ENCODE results near the gene ABLIM3.

The ABLIM3 gene

DNA sequence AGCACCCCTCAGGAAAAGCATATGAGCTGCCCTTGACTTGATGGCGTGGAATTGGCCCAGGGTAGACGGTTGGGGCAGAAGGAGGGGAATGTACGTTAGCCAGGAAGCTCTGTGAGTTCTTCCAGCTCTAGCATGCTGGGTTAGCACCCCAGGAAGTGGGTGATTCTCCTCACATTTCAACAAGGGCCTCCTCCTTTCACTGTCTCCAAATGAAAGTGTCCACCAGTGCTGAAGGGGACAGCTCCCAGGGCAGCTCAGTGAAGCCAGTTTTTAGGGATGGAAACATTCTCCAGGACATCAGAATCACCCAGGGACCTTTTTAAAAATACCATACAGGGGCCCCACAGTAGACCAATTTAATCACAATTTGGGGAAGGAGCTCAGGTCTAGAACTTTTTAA lies 113.2 kb downstream of the ABLIM3 start:
- H3K4me3 ChIP-seq (ENCODE audit: low read depth, low read length): no peak overlapping the region
- no peak for TF ChIP-seq CTCF (IDR thresholded peaks at IDR 0.05; ENCODE audit: control insufficient read depth, extremely low read depth, insufficient read depth)
- DNase-seq (ENCODE audit: low read depth): no peak

DNA sequence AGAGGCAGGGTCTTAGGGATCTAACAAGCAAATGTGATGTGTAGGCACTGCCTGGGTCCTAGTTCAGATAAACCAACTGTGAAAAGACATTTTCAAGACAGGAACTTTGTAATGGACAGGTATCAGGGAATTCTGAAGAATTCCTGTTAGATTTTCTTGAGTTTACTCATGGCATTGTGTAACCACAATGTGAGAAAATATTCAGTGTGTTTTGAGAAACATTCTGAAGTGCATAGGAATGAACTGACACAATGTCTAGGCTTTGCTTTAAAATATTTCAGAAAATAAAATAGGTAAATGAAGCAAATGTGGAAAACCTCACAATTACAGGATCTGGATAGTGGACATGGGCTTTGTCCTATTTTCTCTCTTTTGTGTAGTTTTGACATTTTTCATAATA lies 115.2 kb downstream of the ABLIM3 start:
- TF ChIP-seq CTCF (IDR thresholded peaks at IDR 0.05; ENCODE audit: control insufficient read depth, extremely low read depth, insufficient read depth): no peak
- DNase-seq (ENCODE audit: low read depth): no peak

GRCh38 chr5:149257131-149257530 lies 115.8 kb downstream of the ABLIM3 start:
- H3K4me3 ChIP-seq (ENCODE audit: low read depth, low read length): no peak overlapping the region
- no peak for DNase-seq (ENCODE audit: low read depth)
- TF ChIP-seq CTCF (IDR thresholded peaks at IDR 0.05; ENCODE audit: control insufficient read depth, extremely low read depth, insufficient read depth): no peak

More for the DNA sequence above, 115.2 kb downstream of the ABLIM3 start:
- no peak overlapping the region for H3K4me3 ChIP-seq (ENCODE audit: low read depth, low read length)

DNA sequence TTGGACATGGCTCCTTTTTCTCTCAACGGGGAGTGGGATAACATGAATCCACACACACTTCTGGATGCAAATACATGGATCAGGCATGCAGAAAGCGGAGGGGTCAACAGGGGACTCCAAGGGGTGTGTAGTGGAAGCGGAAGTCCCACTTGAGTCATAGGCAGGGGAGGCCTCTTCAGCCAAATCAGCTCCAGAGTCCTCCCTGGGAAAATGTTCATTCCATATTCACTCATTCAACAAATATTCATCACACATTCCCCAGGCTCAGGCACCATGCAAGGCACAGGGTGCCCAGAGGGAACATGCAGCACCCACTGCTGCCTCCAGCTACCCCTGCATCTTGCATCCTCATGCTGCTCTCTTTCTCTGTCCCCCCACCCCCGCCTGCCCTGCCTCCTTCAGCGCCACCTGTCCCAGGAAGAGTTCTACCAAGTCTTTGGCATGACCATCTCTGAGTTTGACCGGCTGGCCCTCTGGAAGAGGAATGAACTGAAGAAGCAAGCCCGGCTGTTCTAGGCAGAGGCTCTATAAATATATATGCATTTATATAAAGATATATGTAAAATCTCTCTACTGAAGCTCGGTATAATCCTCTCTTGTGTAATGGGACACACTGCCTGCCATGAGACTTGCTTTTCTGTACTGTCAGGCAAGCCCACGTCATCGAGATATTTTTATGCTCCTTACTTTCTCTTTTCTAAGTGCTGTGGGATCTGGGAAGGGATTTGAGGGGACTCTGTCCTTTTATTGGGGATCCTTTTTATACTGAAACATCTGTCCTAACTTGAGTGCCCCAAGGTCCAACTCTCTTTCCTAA lies 116.8 kb downstream of the ABLIM3 start:
- TF ChIP-seq CTCF (IDR thresholded peaks at IDR 0.05; ENCODE audit: control insufficient read depth, extremely low read depth, insufficient read depth): no peak
- no peak overlapping the region for H3K4me3 ChIP-seq (ENCODE audit: low read depth, low read length)
- no peak for DNase-seq (ENCODE audit: low read depth)

DNA sequence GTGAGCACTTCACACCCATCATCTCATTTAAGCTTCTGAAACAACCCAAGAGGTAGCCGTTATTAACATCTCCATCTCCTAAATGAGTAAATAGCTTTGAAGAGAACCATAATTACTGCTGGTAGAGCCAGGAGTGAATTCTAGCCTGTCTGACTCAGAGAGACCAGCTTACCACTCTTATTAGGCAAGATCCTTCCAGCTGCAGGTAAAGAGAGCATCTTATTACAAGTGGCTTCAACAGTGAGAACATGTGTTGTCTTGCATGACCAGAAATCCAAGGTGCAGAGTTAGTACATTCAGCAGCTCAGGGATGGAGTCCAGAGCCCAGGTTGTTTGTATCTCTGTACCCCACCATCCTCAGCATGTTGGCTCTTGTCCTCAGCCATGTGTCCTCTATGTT lies 119.5 kb downstream of the ABLIM3 start:
- TF ChIP-seq CTCF (IDR thresholded peaks at IDR 0.05; ENCODE audit: control insufficient read depth, extremely low read depth, insufficient read depth): no peak
- H3K4me3 ChIP-seq (ENCODE audit: low read depth, low read length): no peak overlapping the region
- no peak for DNase-seq (ENCODE audit: low read depth)

GRCh38 chr5:149261246-149261645 lies 120.0 kb downstream of the ABLIM3 start:
- TF ChIP-seq CTCF (IDR thresholded peaks at IDR 0.05; ENCODE audit: control insufficient read depth, extremely low read depth, insufficient read depth): no peak
- H3K4me3 ChIP-seq (ENCODE audit: low read depth, low read length): no peak overlapping the region
- DNase-seq (ENCODE audit: low read depth): no peak

GRCh38 chr5:149262315-149262714 lies 121.0 kb downstream of the ABLIM3 start:
- H3K4me3 ChIP-seq (ENCODE audit: low read depth, low read length): no peak overlapping the region
- DNase-seq (ENCODE audit: low read depth): no peak
- no peak for TF ChIP-seq CTCF (IDR thresholded peaks at IDR 0.05; ENCODE audit: control insufficient read depth, extremely low read depth, insufficient read depth)
